Measurements from ENCODE around the gene KIF20A. TPM values are rescaled to one million over a fixed set of nuclear protein-coding genes. Genes with fewer than 3 reads are reported as not detected.
"Not testable (repeated sequence)": the region's sequence is repeated elsewhere in the genome, so short reads cannot be mapped to it uniquely, and the experiment has no call there.

Gene KIF20A
- total RNA-seq, 1 experiment from 2014 or later = 67.1 TPM

GRCh38 chr5:138141734-138142133 lies 37.2 kb upstream of the KIF20A start:
- Histone ChIP-seq H2AK5ac (ENCODE audit: insufficient read length, low read length) (no peak overlapping the region), H3K14ac (ENCODE audit: insufficient read depth, low read length) (no peak overlapping the region), H3K4me2 (ENCODE audit: insufficient read depth, insufficient read length, low read length) (no peak overlapping the region), H3K4me1 (ENCODE audit: insufficient read depth, low read length) (no peaks in the 10 kb centered on the region), H3K23me2 (ENCODE audit: insufficient read length, low read depth, low read length, poor library complexity, severe bottlenecking) (peaks cover 5% of the 10 kb centered on the region), H2AFZ (ENCODE audit: low read length) (no peak overlapping the region), H3K18ac (ENCODE audit: insufficient read length, low read depth, low read length) (no peak overlapping the region), H4K91ac (ENCODE audit: insufficient read length, low read depth, low read length) (no peak overlapping the region), H2BK15ac (ENCODE audit: low read depth, low read length) (no peak overlapping the region), H2BK5ac (ENCODE audit: insufficient read length, low read length) (no peak overlapping the region), H3K79me2 (ENCODE audit: insufficient read depth, low read length) (no peaks in the 10 kb centered on the region), H3K27ac (ENCODE audit: insufficient read length, low read depth, low read length) (no peak overlapping the region), H2BK120ac (ENCODE audit: low read depth, low read length, poor library complexity, severe bottlenecking) (no peak overlapping the region), H3K79me1 (ENCODE audit: insufficient read depth, low read depth, low read length, poor library complexity, severe bottlenecking) (no peaks in the 10 kb centered on the region), H3K4ac (ENCODE audit: low read depth, low read length) (no peak overlapping the region), H3K56ac (ENCODE audit: insufficient read length, low read depth, low read length) (no peak overlapping the region), H2BK20ac (ENCODE audit: low read depth, low read length, poor library complexity, severe bottlenecking) (no peak overlapping the region), H4K8ac (replicated peaks; ENCODE audit: insufficient read length, low read depth, low read length) (no peak overlapping the region), H3K9me3 (ENCODE audit: control insufficient read depth, low read depth, low read length) (no peaks in the 10 kb centered on the region), H3K9ac (ENCODE audit: extremely low read depth, insufficient read length, low read length) (no peak overlapping the region), H4K5ac (ENCODE audit: insufficient read length, low read depth, low read length) (no peak overlapping the region), H3K27me3 (ENCODE audit: insufficient read depth, low read length) (no peaks in the 10 kb centered on the region; the same call in 1 of the 2 replicates), H4K20me1 (ENCODE audit: control insufficient read depth, insufficient read depth, insufficient read length) (no peaks in the 10 kb centered on the region), H3K23ac (ENCODE audit: insufficient read length, low read depth, low read length) (no peak overlapping the region), H2BK12ac (ENCODE audit: insufficient read length, low read depth, low read length) (no peak overlapping the region), H3T11ph (ENCODE audit: low read length) (no peak overlapping the region)
- Mint-ChIP-seq H3K36me3 (ENCODE audit: insufficient read depth in 1 of 3, low read depth in 3 of 3) (no peaks in the 10 kb centered on the region), H3K4me3 (no peak overlapping the region), H3K27me3 (ENCODE audit: low read depth) (peaks cover 6% of the 10 kb centered on the region), H3K9me3 (0 out of 5 replicates have a peak, but pooled peaks cover 0 to 3% of the 10 kb centered on the region in 2 experiments), H3K27ac (no peak overlapping the region), H3K4me1 (peaks cover 6% of the 10 kb centered on the region in 2 experiments)
- no peak for TF ChIP-seq CTCF (conservative IDR thresholded peaks at IDR 0.05)
- DNase-seq = no peak
- WGBS (ENCODE audit: extremely low coverage, insufficient read length, low lambda C conversion rate) = no CpG with 5 or more reads among the region's 1 CpG

- H3K27me3 ChIP-seq (ENCODE audit: insufficient read depth, low read length); H3K4ac ChIP-seq (ENCODE audit: low read depth, low read length); H2BK120ac ChIP-seq (ENCODE audit: low read depth, low read length, poor library complexity, severe bottlenecking); H3K23ac ChIP-seq (ENCODE audit: insufficient read length, low read depth, low read length); H3K79me1 ChIP-seq (ENCODE audit: insufficient read depth, low read depth, low read length, poor library complexity, severe bottlenecking); H2BK20ac ChIP-seq (ENCODE audit: low read depth, low read length, poor library complexity, severe bottlenecking); H3K56ac ChIP-seq (ENCODE audit: insufficient read length, low read depth, low read length); H3K14ac ChIP-seq (ENCODE audit: insufficient read depth, low read length); H3K9me3 ChIP-seq (ENCODE audit: control insufficient read depth, low read depth, low read length); H3K36me3 Mint-ChIP-seq (ENCODE audit: insufficient read depth in 1 of 3, low read depth in 3 of 3); H3K9me3 Mint-ChIP-seq; H2AFZ ChIP-seq (ENCODE audit: low read length); H3K4me3 Mint-ChIP-seq; H4K5ac ChIP-seq (ENCODE audit: insufficient read length, low read depth, low read length); H3K4me1 ChIP-seq (ENCODE audit: insufficient read depth, low read length); DNase-seq; H3K18ac ChIP-seq (ENCODE audit: insufficient read length, low read depth, low read length); H3K4me1 Mint-ChIP-seq; H3K79me2 ChIP-seq (ENCODE audit: insufficient read depth, low read length); H4K91ac ChIP-seq (ENCODE audit: insufficient read length, low read depth, low read length); H3K9ac ChIP-seq (ENCODE audit: extremely low read depth, insufficient read length, low read length); H3K23me2 ChIP-seq (ENCODE audit: insufficient read length, low read depth, low read length, poor library complexity, severe bottlenecking); H3K27ac ChIP-seq (ENCODE audit: insufficient read length, low read depth, low read length); H3K4me2 ChIP-seq (ENCODE audit: insufficient read depth, insufficient read length, low read length); H3T11ph ChIP-seq (ENCODE audit: low read length); H3K27me3 Mint-ChIP-seq (ENCODE audit: low read depth); H4K20me1 ChIP-seq (ENCODE audit: control insufficient read depth, insufficient read depth, insufficient read length); H4K8ac ChIP-seq (replicated peaks; ENCODE audit: insufficient read length, low read depth, low read length); H2BK5ac ChIP-seq (ENCODE audit: insufficient read length, low read length); H2BK15ac ChIP-seq (ENCODE audit: low read depth, low read length); H3K27ac Mint-ChIP-seq; H2BK12ac ChIP-seq (ENCODE audit: insufficient read length, low read depth, low read length); H2AK5ac ChIP-seq (ENCODE audit: insufficient read length, low read length): not testable (repeated sequence)
- WGBS (ENCODE audit: extremely low coverage, insufficient read length, low lambda C conversion rate) = no CpG with 5 or more reads among the region's 6 CpGs
Observed at GRCh38 chr5:138143578-138143977, 35.3 kb upstream of the KIF20A start.

Measured in H9 (cell line).